SK-N-SH (cell line): Measurements from ENCODE around the gene SSTR5. TPM values are rescaled to one million over a fixed set of nuclear protein-coding genes. Genes with fewer than 3 reads are reported as not detected.

ENCODE experiments used
- CTCF ChIA-PET: fragments of 300-600, 350-600 bp; formaldehyde crosslinking; extraction: SDS; loops from one replicate; lab custom pipeline; 2021; lab: Yijun Ruan, JAX
- POLR2A ChIA-PET: fragments of 350-600 bp; sonication (Branson Sonifier 250); formaldehyde crosslinking; extraction: SDS; loops from one replicate; lab custom pipeline; 2020; ENCODE audit warnings: antibody characterized with exemption, inconsistent platforms; lab: Yijun Ruan, JAX
- DNase-seq: peaks from one replicate; pipeline ENCODE4 v3.0.0; 2012
- H2AFZ ChIP-seq: fragments of 200-600 bp; sonication (generic); 2 replicates; pipeline ENCODE4 v1.8.1; 2016; ENCODE audit warnings: antibody characterized with exemption, mild to moderate bottlenecking, low read depth
- H3F3A ChIP-seq: fragments of 200-600 bp; sonication (generic); replicated peaks from 2 replicates; pipeline ENCODE3; 2016; ENCODE audit warnings: antibody characterized with exemption, mild to moderate bottlenecking; ENCODE audit not compliant: insufficient read depth
- H3K27ac ChIP-seq, 2 experiments: fragments of 200-500 bp in 1 of 2; fragments of 200-600 bp in 1 of 2; sonication (Bioruptor generic) in 1 of 2; sonication (generic), shearing (Covaris generic) in 1 of 2; 2 replicates each; pipeline versions ENCODE4 v1.5.1 to v1.6.1; 2014 to 2016; ENCODE audit warnings: low read depth in 2 of 2, inconsistent platforms in 1 of 2, low read length in 1 of 2, mild to moderate bottlenecking in 1 of 2, mixed read lengths in 1 of 2
- H3K27me3 ChIP-seq: fragments of 200-600 bp; sonication (generic), shearing (Covaris generic); 2 replicates; pipeline ENCODE4 v1.6.1; 2016; ENCODE audit warnings: mixed run types; ENCODE audit not compliant: insufficient read depth
- H3K36me3 ChIP-seq, 2 experiments: fragments of 200-500 bp in 1 of 2; fragments of 200-600 bp in 1 of 2; sonication (Bioruptor generic) in 1 of 2; sonication (generic) in 1 of 2; replicated peaks in 1 of 2; 2 replicates each; pipeline versions ENCODE3 to v1.5.1; 2014 to 2016; ENCODE audit warnings: low read length in 1 of 2, mild to moderate bottlenecking in 1 of 2; ENCODE audit not compliant: insufficient read depth in 2 of 2, control insufficient read depth in 1 of 2
- H3K4me1 ChIP-seq, 2 experiments: fragments of 200-500 bp in 1 of 2; fragments of 200-600 bp in 1 of 2; sonication (Bioruptor generic) in 1 of 2; sonication (generic), shearing (Covaris generic) in 1 of 2; 2 replicates each; pipeline versions ENCODE4 v1.5.1 to v1.6.1; 2014 to 2016; ENCODE audit warnings: low read depth in 1 of 2, low read length in 1 of 2, mixed run types in 1 of 2; ENCODE audit not compliant: insufficient read depth in 2 of 2, control insufficient read depth in 1 of 2
- H3K4me2 ChIP-seq: fragments of 200-600 bp; sonication (generic), shearing (Covaris generic); 2 replicates; pipeline ENCODE4 v1.6.1; 2017; ENCODE audit warnings: mixed run types
- H3K4me3 ChIP-seq, 2 experiments: fragments of 200-500 bp in 1 of 2; fragments of 200-600 bp in 1 of 2; sonication (Bioruptor generic) in 1 of 2; sonication (generic), shearing (Covaris generic) in 1 of 2; 2 replicates each; pipeline versions ENCODE4 v1.5.1 to v1.8.1; 2014 to 2016; ENCODE audit warnings: low read depth in 2 of 2, inconsistent platforms in 1 of 2, low read length in 1 of 2, mild to moderate bottlenecking in 1 of 2, mixed read lengths in 1 of 2, moderate library complexity in 1 of 2
- H3K79me2 ChIP-seq: fragments of 200-600 bp; sonication (generic); 2 replicates; pipeline ENCODE4 v1.8.1; 2017; ENCODE audit warnings: mild to moderate bottlenecking; ENCODE audit not compliant: insufficient read depth
- H3K9ac ChIP-seq: fragments of 200-600 bp; sonication (generic); 2 replicates; pipeline ENCODE4 v1.6.1; 2017; ENCODE audit warnings: mixed run types
- H3K9me2 ChIP-seq: fragments of 200-600 bp; sonication (generic); 2 replicates; pipeline ENCODE4 v1.6.1; 2017; ENCODE audit warnings: mixed run types
- H3K9me3 ChIP-seq: fragments of 200-600 bp; sonication (generic); 2 replicates; pipeline ENCODE4 v1.6.1; 2017; ENCODE audit warnings: mixed run types, mild to moderate bottlenecking, moderate library complexity
- H4K20me1 ChIP-seq: fragments of 200-600 bp; sonication (generic); 2 replicates; pipeline ENCODE4 v1.6.1; 2017; ENCODE audit warnings: mild to moderate bottlenecking, mixed run types; ENCODE audit not compliant: insufficient read depth
- CHD2 ChIP-seq: fragments of 150-350 bp; IDR thresholded peaks from 2 replicates; pipeline ENCODE4 v1.6.1; 2018; ENCODE audit warnings: low read length; ENCODE audit not compliant: partially characterized antibody
- ELF1 ChIP-seq: IDR thresholded peaks from 2 replicates; pipeline ENCODE4 v1.4.0; 2012
- EZH2phosphoT487 ChIP-seq: fragments of 200-600 bp; sonication (generic); IDR thresholded peaks from 2 replicates; pipeline ENCODE4 v1.6.1; 2017; ENCODE audit warnings: low read depth, mixed run types, mild to moderate bottlenecking, antibody characterized with exemption, moderate library complexity, borderline replicate concordance
- MXI1 ChIP-seq: IDR thresholded peaks from 2 replicates; pipeline ENCODE4 v1.6.1; 2012; ENCODE audit warnings: mild to moderate bottlenecking, low read depth, low read length, improper control_type of control experiment
- NFIC ChIP-seq: IDR thresholded peaks from 2 replicates; pipeline ENCODE4 v1.4.0; 2012; ENCODE audit warnings: borderline replicate concordance
- POLR2AphosphoS5 ChIP-seq: IDR thresholded peaks from 2 replicates; pipeline ENCODE4 v1.6.1; 2012; ENCODE audit warnings: low read depth, low read length
- RCOR1 ChIP-seq: fragments of 150-350 bp; IDR thresholded peaks from 2 replicates; pipeline ENCODE4 v1.6.1; 2017; ENCODE audit warnings: antibody characterized with exemption, low read length
- SMC3 ChIP-seq: IDR thresholded peaks from 2 replicates; pipeline ENCODE4 v1.6.1; 2012; ENCODE audit warnings: low read depth, low read length, improper control_type of control experiment
- TAF1 ChIP-seq: IDR thresholded peaks from 2 replicates; pipeline ENCODE4 v1.6.1; 2012; ENCODE audit warnings: low read depth, mild to moderate bottlenecking, low read length, moderate library complexity, borderline replicate concordance
- TCF12 ChIP-seq: IDR thresholded peaks from 2 replicates; pipeline ENCODE4 v1.4.0; 2012
- TEAD4 ChIP-seq: IDR thresholded peaks from 2 replicates; pipeline ENCODE4 v1.4.0; 2012; ENCODE audit warnings: mild to moderate bottlenecking, borderline replicate concordance; ENCODE audit not compliant: insufficient read depth
- WGBS: methylation state at CpG from one replicate; pipeline ENCODE4 v1.1.6; 2017; ENCODE audit warnings: low lambda C conversion rate; 5-methylcytosine and 5-hydroxymethylcytosine counted together
- polyA plus RNA-seq, 3 experiments: library from polyadenylated mRNA; depleted of rRNA; stranded (reverse); fragments of >200 nt; gene quantifications; 2 replicates each; pipeline ENCODE4 v1.2.3, GENCODE V29; 2012
- TF ChIP-seq, protein P1 (sequence below): IDR thresholded peaks from 2 replicates; pipeline ENCODE4; 2012
- TF ChIP-seq, protein P2 (sequence below): IDR thresholded peaks from 2 replicates; pipeline ENCODE4 v1.4.0; 2012; ENCODE audit warnings: low read depth, borderline replicate concordance
- TF ChIP-seq, protein P3 (sequence below): IDR thresholded peaks from 2 replicates; pipeline ENCODE4 v1.4.0; 2012; ENCODE audit warnings: low read depth

The SSTR5 gene
- polyA plus RNA-seq, 1 of the 3 experiments (the other 2 are of a cell fraction): not detected

DNA sequence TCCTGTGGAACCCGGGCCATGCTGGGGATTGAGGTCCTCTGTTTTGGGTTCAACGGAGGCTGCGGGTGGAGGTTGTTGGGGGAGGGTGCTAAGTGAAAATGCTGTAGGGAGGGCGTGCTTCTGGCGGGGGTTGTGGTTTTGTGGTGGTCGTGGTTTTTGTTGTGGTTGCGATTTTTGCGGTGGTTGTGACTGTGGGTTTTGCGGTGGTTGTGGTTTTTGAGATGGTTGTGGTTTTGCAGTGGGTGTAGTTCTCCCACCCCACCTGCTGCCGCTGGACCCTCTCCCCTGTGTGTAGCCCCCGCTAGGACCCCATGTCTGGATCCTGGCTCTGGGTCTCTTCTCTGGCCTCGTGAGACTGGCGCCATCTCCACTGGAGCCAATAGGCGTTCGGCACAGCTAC is 4.9 kb upstream of the SSTR5 start:
- Histone ChIP-seq H3K9ac (no peak overlapping the region), H3K27me3 (peaks cover 94% of the 10 kb centered on the region), H3K9me2 (no peaks in the 10 kb centered on the region), H3K36me3 (no peaks in the 10 kb centered on the region), H4K20me1 (no peaks in the 10 kb centered on the region), H3K4me1 (no peaks in the 10 kb centered on the region), H3K27ac (no peak overlapping the region), H3F3A (no peaks in the 10 kb centered on the region), H3K4me2 (no peak overlapping the region), H3K4me3 (no peak overlapping the region), H2AFZ (no peak overlapping the region), H3K9me3 (no peaks in the 10 kb centered on the region), H3K79me2 (no peaks in the 10 kb centered on the region)
- WGBS: 3% methylated on average over 12 of the region's 15 CpGs
- no peak for DNase-seq
- TF ChIP-seq, protein P1, sequence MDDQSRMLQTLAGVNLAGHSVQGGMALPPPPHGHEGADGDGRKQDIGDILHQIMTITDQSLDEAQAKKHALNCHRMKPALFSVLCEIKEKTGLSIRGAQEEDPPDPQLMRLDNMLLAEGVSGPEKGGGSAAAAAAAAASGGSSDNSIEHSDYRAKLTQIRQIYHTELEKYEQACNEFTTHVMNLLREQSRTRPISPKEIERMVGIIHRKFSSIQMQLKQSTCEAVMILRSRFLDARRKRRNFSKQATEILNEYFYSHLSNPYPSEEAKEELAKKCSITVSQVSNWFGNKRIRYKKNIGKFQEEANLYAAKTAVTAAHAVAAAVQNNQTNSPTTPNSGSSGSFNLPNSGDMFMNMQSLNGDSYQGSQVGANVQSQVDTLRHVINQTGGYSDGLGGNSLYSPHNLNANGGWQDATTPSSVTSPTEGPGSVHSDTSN: no peak
- TF ChIP-seq, protein P2, sequence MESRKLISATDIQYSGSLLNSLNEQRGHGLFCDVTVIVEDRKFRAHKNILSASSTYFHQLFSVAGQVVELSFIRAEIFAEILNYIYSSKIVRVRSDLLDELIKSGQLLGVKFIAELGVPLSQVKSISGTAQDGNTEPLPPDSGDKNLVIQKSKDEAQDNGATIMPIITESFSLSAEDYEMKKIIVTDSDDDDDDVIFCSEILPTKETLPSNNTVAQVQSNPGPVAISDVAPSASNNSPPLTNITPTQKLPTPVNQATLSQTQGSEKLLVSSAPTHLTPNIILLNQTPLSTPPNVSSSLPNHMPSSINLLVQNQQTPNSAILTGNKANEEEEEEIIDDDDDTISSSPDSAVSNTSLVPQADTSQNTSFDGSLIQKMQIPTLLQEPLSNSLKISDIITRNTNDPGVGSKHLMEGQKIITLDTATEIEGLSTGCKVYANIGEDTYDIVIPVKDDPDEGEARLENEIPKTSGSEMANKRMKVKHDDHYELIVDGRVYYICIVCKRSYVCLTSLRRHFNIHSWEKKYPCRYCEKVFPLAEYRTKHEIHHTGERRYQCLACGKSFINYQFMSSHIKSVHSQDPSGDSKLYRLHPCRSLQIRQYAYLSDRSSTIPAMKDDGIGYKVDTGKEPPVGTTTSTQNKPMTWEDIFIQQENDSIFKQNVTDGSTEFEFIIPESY: no peak
- TF ChIP-seq TCF12 (no peak), ELF1 (no peak), RCOR1 (no peak), TAF1 (no peak), NFIC (no peak), MXI1 (no peak), CHD2 (no peak)
- TF ChIP-seq, protein P3, sequence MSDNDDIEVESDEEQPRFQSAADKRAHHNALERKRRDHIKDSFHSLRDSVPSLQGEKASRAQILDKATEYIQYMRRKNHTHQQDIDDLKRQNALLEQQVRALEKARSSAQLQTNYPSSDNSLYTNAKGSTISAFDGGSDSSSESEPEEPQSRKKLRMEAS: no peak
- ChIA-PET POLR2A (no interaction called here), CTCF (interaction anchor here (4.4 kb wide), 1 partner anchor 11 kb away, joined by 38 read pairs; no protein-coding TSS in a partner anchor)

DNA sequence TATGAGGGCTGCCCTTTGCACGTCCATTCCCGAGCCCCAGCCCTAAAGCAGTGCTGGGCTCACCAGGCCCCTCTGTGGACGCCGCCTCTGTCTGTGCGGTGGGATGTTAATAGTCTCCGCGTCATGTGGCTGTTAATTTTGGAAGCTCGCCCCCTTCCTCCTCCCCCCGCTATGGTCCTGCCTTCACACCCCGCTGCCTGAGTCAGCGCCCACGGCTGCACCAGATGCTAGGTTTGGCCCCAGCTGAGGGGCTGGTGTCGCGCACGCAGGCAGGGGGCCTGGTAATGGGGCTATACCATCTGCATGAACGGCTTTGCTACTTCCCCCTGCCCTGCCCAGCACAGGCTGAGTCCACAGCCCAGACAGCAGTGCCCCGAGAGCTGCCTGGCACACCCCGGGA is 4.1 kb upstream of the SSTR5 start:
- Histone ChIP-seq H3K27me3 (peaks cover 94% of the 10 kb centered on the region), H3K4me3 (no peak overlapping the region), H3K4me2 (no peak overlapping the region), H3K9me3 (no peaks in the 10 kb centered on the region), H3K79me2 (no peaks in the 10 kb centered on the region), H3K9ac (no peak overlapping the region), H3F3A (no peaks in the 10 kb centered on the region), H4K20me1 (no peaks in the 10 kb centered on the region), H3K9me2 (no peaks in the 10 kb centered on the region), H3K27ac (no peak overlapping the region), H2AFZ (no peak overlapping the region), H3K4me1 (no peaks in the 10 kb centered on the region), H3K36me3 (no peaks in the 10 kb centered on the region)
- TF ChIP-seq EZH2phosphoT487 (no peak), RCOR1 (no peak), SMC3 (no peak), TEAD4 (no peak), POLR2AphosphoS5 (no peak)
- CTCF ChIA-PET: interaction anchor here (0.6 to 4.4 kb wide), 2 partner anchors 8 to 12 kb away, joined by 4 to 38 read pairs; no protein-coding TSS in a partner anchor
- WGBS: 29% methylated on average over 10 of the region's 18 CpGs
- POLR2A ChIA-PET: no interaction called here
- no peak for DNase-seq
